ENCODE results near the gene ARMC6. TPM values are rescaled to one million over a fixed set of nuclear protein-coding genes. Genes with fewer than 3 reads are reported as not detected.

ARMC6 gene
- total RNA-seq, 4 donors from 2014 or later, result 15.9 to 24.0 (median 19.2) TPM

DNA sequence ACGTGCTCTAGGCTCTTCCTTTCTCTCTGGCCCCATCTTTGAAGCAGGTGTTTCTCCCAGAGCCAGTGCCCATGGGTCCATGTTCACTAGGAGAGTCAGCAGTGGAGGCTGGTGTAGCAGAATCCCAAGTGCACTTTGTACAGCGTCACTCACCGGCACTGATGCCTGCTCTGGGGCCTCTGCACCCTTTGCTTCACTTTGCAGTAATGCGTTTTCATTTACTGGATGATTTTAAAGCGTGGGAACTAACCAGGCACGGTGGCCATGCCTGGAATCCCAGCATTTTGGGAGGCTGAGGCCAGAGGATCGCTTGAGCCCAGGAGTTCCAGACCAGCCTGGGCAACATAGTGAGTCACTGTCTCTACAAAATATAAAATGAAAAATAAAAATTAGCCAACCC is 61.1 kb downstream of the ARMC6 start:
- Histone ChIP-seq H3K36me3 (peaks cover 0 to 51% of the 10 kb centered on the region in 2 donors), H3K9me3 (no peaks in the 10 kb centered on the region), H3K4me3 (no peak overlapping the region), H3K27ac (no peak overlapping the region), H3K4me1 (no peaks in the 10 kb centered on the region), H3K27me3 (no peaks in the 10 kb centered on the region)
- no peak for TF ChIP-seq EP300 (IDR thresholded peaks at IDR 0.05)
- no peak for TF ChIP-seq POLR2A (IDR thresholded peaks at IDR 0.05)
- TF ChIP-seq POLR2AphosphoS5 (IDR thresholded peaks at IDR 0.05), result no peak
- TF ChIP-seq, protein P1, sequence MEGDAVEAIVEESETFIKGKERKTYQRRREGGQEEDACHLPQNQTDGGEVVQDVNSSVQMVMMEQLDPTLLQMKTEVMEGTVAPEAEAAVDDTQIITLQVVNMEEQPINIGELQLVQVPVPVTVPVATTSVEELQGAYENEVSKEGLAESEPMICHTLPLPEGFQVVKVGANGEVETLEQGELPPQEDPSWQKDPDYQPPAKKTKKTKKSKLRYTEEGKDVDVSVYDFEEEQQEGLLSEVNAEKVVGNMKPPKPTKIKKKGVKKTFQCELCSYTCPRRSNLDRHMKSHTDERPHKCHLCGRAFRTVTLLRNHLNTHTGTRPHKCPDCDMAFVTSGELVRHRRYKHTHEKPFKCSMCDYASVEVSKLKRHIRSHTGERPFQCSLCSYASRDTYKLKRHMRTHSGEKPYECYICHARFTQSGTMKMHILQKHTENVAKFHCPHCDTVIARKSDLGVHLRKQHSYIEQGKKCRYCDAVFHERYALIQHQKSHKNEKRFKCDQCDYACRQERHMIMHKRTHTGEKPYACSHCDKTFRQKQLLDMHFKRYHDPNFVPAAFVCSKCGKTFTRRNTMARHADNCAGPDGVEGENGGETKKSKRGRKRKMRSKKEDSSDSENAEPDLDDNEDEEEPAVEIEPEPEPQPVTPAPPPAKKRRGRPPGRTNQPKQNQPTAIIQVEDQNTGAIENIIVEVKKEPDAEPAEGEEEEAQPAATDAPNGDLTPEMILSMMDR (IDR thresholded peaks at IDR 0.05), result no peak
- ATAC-seq, result no peak
- 75 to 90% methylated on average over 6 to 7 of the region's 7 CpGs for WGBS, 2 donors (ENCODE audit: low coverage in 1 of 2)

DNA sequence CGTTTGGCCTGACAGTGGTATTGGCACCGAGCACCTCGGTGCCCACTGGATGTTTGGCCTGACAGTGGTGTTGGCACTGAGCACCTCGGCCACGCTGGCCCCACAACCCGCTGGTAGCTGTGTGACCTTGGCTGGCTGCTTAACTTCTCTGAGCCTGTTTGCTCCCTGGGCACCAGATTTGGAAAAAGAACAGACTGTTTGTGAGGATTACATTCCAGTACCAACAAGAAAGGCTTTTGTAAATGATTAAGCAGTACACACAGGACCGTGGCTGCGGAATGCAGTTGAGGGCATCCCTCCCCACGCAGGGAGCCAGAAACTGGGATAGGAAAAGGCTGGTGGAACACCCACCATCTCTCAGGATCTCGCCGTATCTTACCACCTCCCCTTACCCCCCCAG is 62.3 kb downstream of the ARMC6 start:
- no peak overlapping the region for H3K4me3 ChIP-seq
- WGBS, 2 donors (ENCODE audit: low coverage in 1 of 2), result 63 to 80% methylated on average over 1 to 6 of the region's 11 CpGs
- no peak for ATAC-seq
- H3K27ac ChIP-seq, result no peak overlapping the region
- H3K36me3 ChIP-seq, result peaks cover 0 to 60% of the 10 kb centered on the region in 2 donors
- H3K9me3 ChIP-seq, result no peaks in the 10 kb centered on the region
- TF ChIP-seq, protein P1 (IDR thresholded peaks at IDR 0.05), result no peak
- no peak for TF ChIP-seq POLR2A (IDR thresholded peaks at IDR 0.05)
- no peaks in the 10 kb centered on the region for H3K27me3 ChIP-seq
- H3K4me1 ChIP-seq, result no peaks in the 10 kb centered on the region

DNA sequence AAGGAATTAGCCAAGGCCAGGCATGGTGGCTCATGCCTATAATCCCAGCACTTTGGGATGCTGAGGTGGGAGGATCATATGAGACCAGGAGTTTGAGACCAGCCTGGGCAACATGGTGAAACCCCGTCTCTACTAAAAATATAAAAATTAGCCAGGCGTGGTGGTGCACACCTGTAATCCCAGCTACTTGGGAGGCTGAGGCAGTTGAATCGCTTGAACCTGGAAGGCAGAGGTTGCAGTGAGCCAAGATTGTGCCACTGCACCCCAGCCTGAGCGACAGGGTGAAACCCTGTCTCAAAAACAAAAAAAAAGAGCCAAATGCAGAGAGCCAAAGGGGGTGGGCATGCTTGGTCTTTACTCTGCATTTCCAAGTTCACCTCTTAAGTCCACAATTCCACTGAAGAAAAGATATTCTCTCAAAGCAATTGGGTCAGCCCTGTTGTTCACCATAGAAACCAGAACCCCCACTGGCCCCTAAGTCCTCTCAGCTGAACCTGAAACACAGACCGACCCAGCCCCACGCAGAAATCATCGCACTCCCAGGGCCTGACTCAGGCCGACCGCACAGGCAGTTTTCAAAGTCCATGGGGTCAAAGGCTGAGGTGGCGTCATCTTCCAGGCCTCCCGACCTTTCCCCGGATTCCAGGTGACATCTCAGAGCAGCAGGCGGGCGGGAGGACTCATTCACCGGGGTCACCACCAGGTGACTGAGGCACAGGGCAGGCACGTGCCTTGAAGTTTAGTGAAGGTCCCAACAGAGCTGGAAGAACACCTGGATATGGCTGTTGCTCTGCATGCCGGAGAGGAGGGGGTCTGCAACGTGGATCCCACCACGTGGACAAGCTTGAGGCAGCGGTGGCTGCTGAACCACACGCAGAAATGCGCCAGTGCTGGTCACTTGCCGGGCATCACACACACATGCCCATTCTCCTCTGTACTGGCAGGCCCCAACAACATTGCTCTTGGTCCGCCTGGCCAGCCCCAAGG is 63.5 kb downstream of the ARMC6 start:
- peaks cover 0 to 72% of the 10 kb centered on the region in 2 donors for H3K36me3 ChIP-seq
- H3K4me1 ChIP-seq, result no peaks in the 10 kb centered on the region
- 88% methylated on average over 8 to 11 of the region's 24 CpGs for WGBS, 2 donors (ENCODE audit: low coverage in 1 of 2)
- H3K27ac ChIP-seq, result no peak overlapping the region
- no peak for ATAC-seq
- no peaks in the 10 kb centered on the region for H3K27me3 ChIP-seq
- H3K4me3 ChIP-seq, result no peak overlapping the region
- H3K9me3 ChIP-seq, result no peaks in the 10 kb centered on the region
- TF ChIP-seq POLR2AphosphoS5 (IDR thresholded peaks at IDR 0.05), result no peak
- TF ChIP-seq EP300 (IDR thresholded peaks at IDR 0.05), result no peak
- TF ChIP-seq POLR2A (IDR thresholded peaks at IDR 0.05), result no peak
- TF ChIP-seq, protein P1 (IDR thresholded peaks at IDR 0.05), result no peak

DNA sequence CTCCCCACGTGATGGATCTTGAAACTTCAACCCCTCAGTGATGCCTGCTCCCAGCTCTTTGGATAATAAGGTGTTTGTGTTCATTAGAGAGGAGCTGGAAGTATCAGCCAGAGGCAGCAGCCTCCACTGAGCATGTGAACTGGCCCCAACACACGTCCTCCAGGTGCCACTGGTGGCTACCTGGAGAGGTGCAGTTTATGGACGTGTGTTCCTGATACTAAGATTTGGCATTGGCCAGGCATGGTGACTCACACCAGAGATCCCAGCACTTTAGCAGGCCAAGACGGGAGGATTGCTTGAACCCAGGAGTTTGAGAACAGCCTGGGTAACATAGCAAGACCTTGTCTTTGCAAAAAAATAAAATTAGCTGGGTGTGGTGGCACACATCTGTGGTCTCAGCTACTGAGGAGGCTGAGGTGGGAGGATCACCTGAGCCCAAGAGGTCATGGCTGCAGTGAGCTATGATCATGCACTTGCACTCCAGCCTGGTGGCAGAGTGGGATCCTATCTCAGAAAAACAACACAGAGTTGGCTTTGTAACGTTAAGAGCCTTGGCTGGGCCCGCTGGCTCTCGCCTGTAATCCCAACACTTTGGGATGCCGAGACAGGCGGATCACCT is 64.8 kb downstream of the ARMC6 start:
- 65 to 80% methylated on average over 2 to 3 of the region's 9 CpGs for WGBS, 2 donors (ENCODE audit: low coverage in 1 of 2)
- no peak for TF ChIP-seq POLR2A (IDR thresholded peaks at IDR 0.05)
- no peak for TF ChIP-seq POLR2AphosphoS5 (IDR thresholded peaks at IDR 0.05)
- TF ChIP-seq, protein P1 (IDR thresholded peaks at IDR 0.05), result no peak
- no peak for TF ChIP-seq EP300 (IDR thresholded peaks at IDR 0.05)
- no peaks in the 10 kb centered on the region for H3K4me1 ChIP-seq
- ATAC-seq, result no peak
- no peak overlapping the region for H3K4me3 ChIP-seq
- no peak overlapping the region for H3K27ac ChIP-seq
- no peaks in the 10 kb centered on the region for H3K27me3 ChIP-seq
- H3K36me3 ChIP-seq, result peaks cover 0 to 85% of the 10 kb centered on the region in 2 donors
- no peaks in the 10 kb centered on the region for H3K9me3 ChIP-seq

Measured in gastroesophageal sphincter (tissue), 4 donors.